ENCODE results near the gene TBCE.

GRCh38 chr1:235409042-235409820 is 42.0 kb downstream of the TBCE start:
- no peak for TF ChIP-seq POLR2A (IDR thresholded peaks at IDR 0.05; ENCODE audit: borderline replicate concordance, extremely low read depth, insufficient read depth, insufficient read length)
- TF ChIP-seq CTCF (IDR thresholded peaks at IDR 0.05 in 2 of 3, conservative IDR thresholded peaks at IDR 0.05 in 1 of 3; ENCODE audit: borderline replicate concordance in 1 of 3, insufficient read depth in 1 of 3, low read depth in 2 of 3, low read length in 2 of 3): no peak
- TF ChIP-seq ZFX (IDR thresholded peaks at IDR 0.05): no peak
- TF ChIP-seq JUND (IDR thresholded peaks at IDR 0.05): no peak
- no peak for TF ChIP-seq EGR1 (IDR thresholded peaks at IDR 0.05; ENCODE audit: low read depth)
- no peak for TF ChIP-seq EZH2 (IDR thresholded peaks at IDR 0.05)
- TF ChIP-seq REST (IDR thresholded peaks at IDR 0.05; ENCODE audit: low read depth): no peak
- TF ChIP-seq CEBPB (IDR thresholded peaks at IDR 0.05; ENCODE audit: low read depth): no peak
- no peak for TF ChIP-seq POLR2AphosphoS5 (IDR thresholded peaks at IDR 0.05; ENCODE audit: low read depth, low read length)
- no peak for TF ChIP-seq RAD21 (IDR thresholded peaks at IDR 0.05; ENCODE audit: low read depth)
- TF ChIP-seq SIN3A (IDR thresholded peaks at IDR 0.05; ENCODE audit: low read depth): no peak

Data from HCT116 (cell line).